Cardiac fibroblast (primary cell): ENCODE data around the gene ZXDC.

ENCODE experiments used
- DNase-seq, 2 donors: peaks; one replicate each; pipeline versions ENCODE4 v3.0.0 to v3.0.0-alpha.2; 2010; ENCODE audit warnings: low read depth in 2 of 2
- H3K4me3 ChIP-seq, 2 donors: replicated peaks in 1 of 2; 1 replicate in 1 of 2; 2 replicates in 1 of 2; pipeline ENCODE4 v1.5.1; 2011; ENCODE audit warnings: low read depth in 2 of 2, low read length in 2 of 2, mild to moderate bottlenecking in 2 of 2, moderate library complexity in 1 of 2
- TF ChIP-seq, protein P1 (sequence below): IDR thresholded peaks from one replicate; pipeline ENCODE4 v1.5.1; 2011; ENCODE audit warnings: low read depth, mild to moderate bottlenecking, low read length, inconsistent platforms

ZXDC gene

DNA sequence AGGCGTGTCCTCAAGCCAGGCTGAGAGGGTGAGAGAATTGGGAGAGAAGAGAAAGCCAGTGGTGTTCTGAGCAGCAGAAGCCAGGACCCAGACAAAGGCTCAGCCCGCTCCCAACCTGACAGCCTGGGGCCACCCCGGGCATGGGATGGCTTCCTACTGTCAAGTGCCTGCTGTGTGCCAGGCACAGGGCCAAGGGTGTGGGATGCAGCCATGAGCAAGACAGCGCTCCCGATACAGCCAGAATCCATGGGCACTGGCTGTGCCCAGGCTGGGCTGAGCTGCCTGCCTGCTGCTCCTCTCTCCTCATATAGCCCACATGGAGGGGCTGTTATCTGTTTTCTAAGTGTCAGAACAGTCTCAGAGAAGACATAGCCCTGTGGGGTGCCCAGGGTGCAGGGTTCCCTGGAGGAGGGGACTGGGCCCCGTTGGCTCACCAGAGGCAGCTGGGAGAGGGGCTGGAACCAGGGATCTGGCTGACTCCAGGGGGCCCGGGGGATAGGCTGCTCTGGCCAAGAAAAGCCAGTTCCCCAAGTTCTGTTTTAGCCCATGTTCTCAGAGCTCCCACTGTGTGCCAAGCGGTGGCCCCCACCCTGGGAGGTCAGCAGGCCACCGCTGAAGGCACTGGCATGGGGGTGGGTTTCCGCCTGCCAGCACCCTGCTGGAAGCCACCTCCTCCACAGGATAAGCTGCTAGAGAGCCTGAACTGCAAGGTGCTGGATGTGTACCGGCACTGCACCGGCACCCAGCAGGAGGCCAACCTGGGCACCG, 42.0 kb downstream of the ZXDC start:
- no peak overlapping the region for H3K4me3 ChIP-seq
- no peak for DNase-seq
- TF ChIP-seq, protein P1, sequence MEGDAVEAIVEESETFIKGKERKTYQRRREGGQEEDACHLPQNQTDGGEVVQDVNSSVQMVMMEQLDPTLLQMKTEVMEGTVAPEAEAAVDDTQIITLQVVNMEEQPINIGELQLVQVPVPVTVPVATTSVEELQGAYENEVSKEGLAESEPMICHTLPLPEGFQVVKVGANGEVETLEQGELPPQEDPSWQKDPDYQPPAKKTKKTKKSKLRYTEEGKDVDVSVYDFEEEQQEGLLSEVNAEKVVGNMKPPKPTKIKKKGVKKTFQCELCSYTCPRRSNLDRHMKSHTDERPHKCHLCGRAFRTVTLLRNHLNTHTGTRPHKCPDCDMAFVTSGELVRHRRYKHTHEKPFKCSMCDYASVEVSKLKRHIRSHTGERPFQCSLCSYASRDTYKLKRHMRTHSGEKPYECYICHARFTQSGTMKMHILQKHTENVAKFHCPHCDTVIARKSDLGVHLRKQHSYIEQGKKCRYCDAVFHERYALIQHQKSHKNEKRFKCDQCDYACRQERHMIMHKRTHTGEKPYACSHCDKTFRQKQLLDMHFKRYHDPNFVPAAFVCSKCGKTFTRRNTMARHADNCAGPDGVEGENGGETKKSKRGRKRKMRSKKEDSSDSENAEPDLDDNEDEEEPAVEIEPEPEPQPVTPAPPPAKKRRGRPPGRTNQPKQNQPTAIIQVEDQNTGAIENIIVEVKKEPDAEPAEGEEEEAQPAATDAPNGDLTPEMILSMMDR = no peak

DNA sequence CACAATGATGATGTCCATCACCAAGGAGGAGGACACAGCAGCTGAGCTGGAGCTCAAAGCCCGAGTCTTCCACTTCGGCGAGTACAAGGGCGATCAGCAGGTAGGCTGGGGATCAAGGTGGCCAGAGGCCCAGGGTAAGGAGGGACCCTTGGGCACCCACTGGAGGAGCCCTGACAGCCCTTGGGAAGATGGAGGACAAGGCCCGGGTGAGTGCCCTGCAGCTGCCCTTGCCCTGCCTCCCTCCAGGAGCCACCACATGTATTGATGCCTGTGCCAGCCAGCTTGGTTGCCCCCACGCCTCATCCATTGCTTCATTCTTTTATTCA, 42.6 kb downstream of the ZXDC start:
- no peak overlapping the region for H3K4me3 ChIP-seq
- DNase-seq = no peak
- TF ChIP-seq, protein P1 = no peak

- no peak overlapping the region for H3K4me3 ChIP-seq
- peak in 1 of 2 donors; percentile 35 for DNase-seq
- TF ChIP-seq, protein P1 = no peak
These were observed 43.2 kb downstream of the ZXDC start for GRCh38 chr3:126432361-126433104.

GRCh38 chr3:126431103-126431534, 44.6 kb downstream of the ZXDC start:
- DNase-seq = no peak
- H3K4me3 ChIP-seq = no peak overlapping the region
- TF ChIP-seq, protein P1 = no peak

DNA sequence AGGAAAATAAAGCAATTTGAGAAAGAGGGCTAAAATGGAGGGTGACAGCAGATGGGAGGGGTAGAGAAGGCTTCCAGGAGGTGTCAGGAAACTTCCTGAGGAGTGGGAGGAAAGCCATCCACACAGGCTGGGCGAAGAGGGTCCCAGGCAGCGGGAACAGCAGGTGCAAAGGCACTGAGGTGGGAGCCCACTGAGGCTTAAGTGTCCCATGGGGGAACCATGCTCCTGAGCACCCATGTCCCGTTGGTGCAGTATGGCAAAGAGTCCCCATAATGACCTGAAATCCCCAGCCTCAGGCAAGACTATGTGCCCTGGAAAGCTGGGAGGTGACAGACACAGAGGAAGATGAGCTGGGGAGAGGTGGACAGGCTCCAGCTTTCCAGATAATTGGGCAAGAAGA, 50.9 kb downstream of the ZXDC start:
- H3K4me3 ChIP-seq = no peak overlapping the region
- TF ChIP-seq, protein P1 = no peak
- no peak for DNase-seq

GRCh38 chr3:126424039-126424717, 51.5 kb downstream of the ZXDC start:
- no peak overlapping the region for H3K4me3 ChIP-seq
- DNase-seq = no peak
- TF ChIP-seq, protein P1 = no peak
